HL-60 (cell line): ENCODE measurements around the gene DRC7.

Experiments
- DNase-seq, 2 experiments: peaks; one replicate each; pipeline ENCODE4 v3.0.0-alpha.2; 2010 to 2020; ENCODE audit warnings: low read depth in 1 of 2, low spot score in 1 of 2
- H3K27ac ChIP-seq: fragments of 250-450 bp; sonication (Bioruptor Pico); replicated peaks from 2 replicates; pipeline ENCODE4 v1.5.1; 2020; ENCODE audit warnings: mild to moderate bottlenecking, moderate library complexity
- H3K27me3 ChIP-seq: fragments of 250-450 bp; sonication (Bioruptor Pico); 2 replicates; pipeline ENCODE4 v1.5.1; 2021; ENCODE audit warnings: mild to moderate bottlenecking, moderate library complexity; ENCODE audit not compliant: insufficient read depth, poor library complexity, severe bottlenecking
- H3K4me3 ChIP-seq: replicated peaks from 2 replicates; pipeline ENCODE4 v1.5.1; 2011; ENCODE audit warnings: mild to moderate bottlenecking, control low read depth, low read length; ENCODE audit not compliant: insufficient read depth
- CTCF ChIP-seq: IDR thresholded peaks from one replicate; pipeline ENCODE4 v1.5.1; 2011; ENCODE audit warnings: low read length, control low read depth, inconsistent platforms; ENCODE audit not compliant: insufficient read depth
- GABPA ChIP-seq: IDR thresholded peaks from 2 replicates; pipeline ENCODE4 v1.6.1; 2012; ENCODE audit warnings: low read depth
- POLR2AphosphoS5 ChIP-seq: IDR thresholded peaks from 2 replicates; pipeline ENCODE4 v1.6.1; 2012; ENCODE audit warnings: low read depth
- SPI1 ChIP-seq: IDR thresholded peaks from 2 replicates; pipeline ENCODE4 v1.6.1; 2012; ENCODE audit warnings: low read depth, mild to moderate bottlenecking, borderline replicate concordance
- TF ChIP-seq, protein P1 (sequence below): IDR thresholded peaks from 2 replicates; pipeline ENCODE4 v1.6.1; 2012; ENCODE audit warnings: low read depth; ENCODE audit not compliant: insufficient replicate concordance

Gene DRC7

DNA sequence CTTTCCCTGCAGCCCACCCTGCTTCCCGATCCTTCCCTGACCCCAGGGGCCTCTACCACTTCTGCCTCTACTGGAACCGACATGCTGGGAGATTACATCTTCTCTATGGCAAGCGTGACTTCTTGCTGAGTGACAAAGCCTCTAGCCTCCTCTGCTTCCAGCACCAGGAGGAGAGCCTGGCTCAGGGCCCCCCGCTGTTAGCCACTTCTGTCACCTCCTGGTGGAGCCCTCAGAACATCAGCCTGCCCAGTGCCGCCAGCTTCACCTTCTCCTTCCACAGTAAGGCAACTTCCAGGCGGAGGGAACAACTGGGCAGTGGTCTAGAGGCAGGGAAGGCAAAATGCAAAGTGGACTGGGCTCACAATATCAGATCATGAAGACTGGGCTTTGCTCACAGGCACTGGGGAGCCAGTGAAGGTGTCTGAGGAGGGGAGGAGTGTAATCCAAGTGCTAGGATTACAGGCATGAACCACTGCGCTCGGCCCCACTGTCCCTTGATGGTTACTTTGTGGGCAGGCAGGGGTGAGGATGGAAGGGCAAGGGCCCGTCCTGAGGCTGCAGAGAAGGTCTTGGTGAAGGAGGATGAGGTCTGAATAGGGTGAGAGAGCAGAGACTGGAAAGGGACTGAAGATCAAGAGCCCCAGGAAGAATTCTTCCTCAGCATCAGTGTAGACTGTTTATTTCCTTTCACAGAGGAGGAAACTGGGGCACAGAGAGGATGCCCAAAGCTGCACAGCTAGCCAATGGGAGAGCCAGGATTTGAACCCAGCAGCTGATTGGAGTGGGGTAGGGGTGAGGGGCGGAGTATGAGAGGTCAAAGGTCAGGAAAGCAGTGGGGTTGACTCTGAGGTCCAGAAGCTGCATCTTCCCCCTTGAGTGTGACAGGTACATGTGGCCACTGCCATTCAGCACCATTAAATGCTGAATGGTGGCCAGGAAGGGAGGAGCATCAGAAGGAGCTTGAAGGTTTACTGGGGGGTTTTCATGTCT is 43.0 kb upstream of the DRC7 start:
- H3K27me3 ChIP-seq, result no peaks in the 10 kb centered on the region
- TF ChIP-seq GABPA, result no peak
- no peak for TF ChIP-seq SPI1
- TF ChIP-seq POLR2AphosphoS5, result no peak
- TF ChIP-seq CTCF, result no peak
- TF ChIP-seq, protein P1, sequence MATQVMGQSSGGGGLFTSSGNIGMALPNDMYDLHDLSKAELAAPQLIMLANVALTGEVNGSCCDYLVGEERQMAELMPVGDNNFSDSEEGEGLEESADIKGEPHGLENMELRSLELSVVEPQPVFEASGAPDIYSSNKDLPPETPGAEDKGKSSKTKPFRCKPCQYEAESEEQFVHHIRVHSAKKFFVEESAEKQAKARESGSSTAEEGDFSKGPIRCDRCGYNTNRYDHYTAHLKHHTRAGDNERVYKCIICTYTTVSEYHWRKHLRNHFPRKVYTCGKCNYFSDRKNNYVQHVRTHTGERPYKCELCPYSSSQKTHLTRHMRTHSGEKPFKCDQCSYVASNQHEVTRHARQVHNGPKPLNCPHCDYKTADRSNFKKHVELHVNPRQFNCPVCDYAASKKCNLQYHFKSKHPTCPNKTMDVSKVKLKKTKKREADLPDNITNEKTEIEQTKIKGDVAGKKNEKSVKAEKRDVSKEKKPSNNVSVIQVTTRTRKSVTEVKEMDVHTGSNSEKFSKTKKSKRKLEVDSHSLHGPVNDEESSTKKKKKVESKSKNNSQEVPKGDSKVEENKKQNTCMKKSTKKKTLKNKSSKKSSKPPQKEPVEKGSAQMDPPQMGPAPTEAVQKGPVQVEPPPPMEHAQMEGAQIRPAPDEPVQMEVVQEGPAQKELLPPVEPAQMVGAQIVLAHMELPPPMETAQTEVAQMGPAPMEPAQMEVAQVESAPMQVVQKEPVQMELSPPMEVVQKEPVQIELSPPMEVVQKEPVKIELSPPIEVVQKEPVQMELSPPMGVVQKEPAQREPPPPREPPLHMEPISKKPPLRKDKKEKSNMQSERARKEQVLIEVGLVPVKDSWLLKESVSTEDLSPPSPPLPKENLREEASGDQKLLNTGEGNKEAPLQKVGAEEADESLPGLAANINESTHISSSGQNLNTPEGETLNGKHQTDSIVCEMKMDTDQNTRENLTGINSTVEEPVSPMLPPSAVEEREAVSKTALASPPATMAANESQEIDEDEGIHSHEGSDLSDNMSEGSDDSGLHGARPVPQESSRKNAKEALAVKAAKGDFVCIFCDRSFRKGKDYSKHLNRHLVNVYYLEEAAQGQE, result no peak
- H3K4me3 ChIP-seq, result no peak overlapping the region
- H3K27ac ChIP-seq, result no peak overlapping the region
- no peak for DNase-seq

- DNase-seq, result no peak
- TF ChIP-seq, protein P1, result no peak
- TF ChIP-seq GABPA, result no peak
- no peak for TF ChIP-seq SPI1
- TF ChIP-seq CTCF, result no peak
- TF ChIP-seq POLR2AphosphoS5, result no peak
- no peak overlapping the region for H3K27ac ChIP-seq
- H3K27me3 ChIP-seq, result no peaks in the 10 kb centered on the region
- H3K4me3 ChIP-seq, result no peak overlapping the region
Observed at GRCh38 chr16:57652695-57653471, 41.7 kb upstream of the DRC7 start.

GRCh38 chr16:57653936-57654335 is 40.7 kb upstream of the DRC7 start:
- Histone ChIP-seq H3K4me3 (no peak overlapping the region), H3K27ac (no peak overlapping the region), H3K27me3 (no peaks in the 10 kb centered on the region)
- no peak for TF ChIP-seq GABPA
- no peak for TF ChIP-seq SPI1
- DNase-seq, result no peak

DNA sequence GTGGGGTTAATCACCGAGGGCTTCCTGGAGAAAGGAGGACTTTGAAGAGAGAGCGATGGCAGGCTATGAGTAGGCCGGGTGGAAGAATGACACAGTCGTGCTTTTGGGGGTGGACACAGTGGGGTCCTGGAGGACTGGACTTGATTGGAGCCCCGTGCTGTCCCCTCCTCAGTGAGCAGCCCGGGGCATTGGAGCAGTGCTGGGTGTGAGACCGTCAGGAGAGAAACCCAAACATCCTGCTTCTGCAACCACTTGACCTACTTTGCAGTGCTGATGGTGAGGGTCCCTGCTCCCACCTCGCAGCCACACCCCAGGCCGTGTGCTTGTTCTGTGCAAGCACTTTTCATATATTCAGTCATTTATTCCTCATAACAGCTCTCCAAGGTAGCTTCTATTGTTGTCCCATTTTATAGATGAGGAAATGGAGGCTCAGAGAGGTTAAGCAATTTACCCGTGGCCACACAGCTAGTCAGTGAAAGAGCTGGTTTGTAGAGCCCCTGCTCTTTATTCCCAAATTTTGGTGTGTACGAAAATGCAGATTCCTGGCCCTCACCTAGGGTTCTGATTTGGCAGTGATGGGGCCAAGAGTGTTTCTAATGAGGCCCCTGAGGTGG is 38.2 kb upstream of the DRC7 start:
- TF ChIP-seq POLR2AphosphoS5, result no peak
- DNase-seq, result no peak
- no peaks in the 10 kb centered on the region for H3K27me3 ChIP-seq
- no peak overlapping the region for H3K27ac ChIP-seq
- H3K4me3 ChIP-seq, result no peak overlapping the region
